NCI-H748 treated with DMSO at 0.1 percent for 48 hours (cell line): ENCODE results near the gene PASK.

ENCODE experiments used
- DNase-seq: peaks from one replicate; lab custom pipeline; 2025; lab: John Stamatoyannopoulos, UW

PASK gene

GRCh38 chr2:241147336-241147735 is 1.9 kb downstream of the PASK start:
- no peak for DNase-seq

- no peak for DNase-seq
Measured at GRCh38 chr2:241146286-241146685, 3.0 kb downstream of the PASK start.

GRCh38 chr2:241142593-241142992 is 6.7 kb downstream of the PASK start:
- no peak for DNase-seq

- no peak for DNase-seq
Measured at GRCh38 chr2:241142063-241142462, 7.2 kb downstream of the PASK start.

DNA sequence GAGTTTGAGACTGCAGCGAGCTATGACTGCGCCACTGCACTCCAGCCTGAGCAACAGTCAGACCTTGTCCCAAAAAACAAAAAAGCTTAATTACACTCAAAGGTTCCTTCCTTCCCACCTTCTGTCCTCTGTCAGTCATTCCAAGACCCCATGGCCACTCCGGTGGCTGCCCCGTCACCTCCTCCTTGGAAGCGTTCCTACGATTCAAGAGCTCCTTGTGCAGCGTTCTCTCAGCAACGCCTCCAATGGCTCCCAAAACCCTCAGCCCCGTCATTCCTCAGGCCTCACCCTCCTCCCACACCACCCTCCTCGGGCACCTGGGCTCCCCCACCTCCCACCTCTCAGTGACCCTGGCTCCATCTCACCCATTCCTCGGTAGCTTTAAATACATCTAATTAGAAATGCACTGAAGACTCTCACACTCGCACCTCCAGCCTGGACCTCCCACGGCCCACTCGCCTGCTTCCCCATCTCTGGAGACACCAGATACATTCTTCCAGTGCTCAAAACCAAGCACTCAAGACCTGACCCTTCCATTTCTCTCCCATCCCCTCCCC is 8.0 kb downstream of the PASK start:
- DNase-seq, result no peak

- no peak for DNase-seq
Measured at GRCh38 chr2:241140445-241140840, 8.8 kb downstream of the PASK start.

DNA sequence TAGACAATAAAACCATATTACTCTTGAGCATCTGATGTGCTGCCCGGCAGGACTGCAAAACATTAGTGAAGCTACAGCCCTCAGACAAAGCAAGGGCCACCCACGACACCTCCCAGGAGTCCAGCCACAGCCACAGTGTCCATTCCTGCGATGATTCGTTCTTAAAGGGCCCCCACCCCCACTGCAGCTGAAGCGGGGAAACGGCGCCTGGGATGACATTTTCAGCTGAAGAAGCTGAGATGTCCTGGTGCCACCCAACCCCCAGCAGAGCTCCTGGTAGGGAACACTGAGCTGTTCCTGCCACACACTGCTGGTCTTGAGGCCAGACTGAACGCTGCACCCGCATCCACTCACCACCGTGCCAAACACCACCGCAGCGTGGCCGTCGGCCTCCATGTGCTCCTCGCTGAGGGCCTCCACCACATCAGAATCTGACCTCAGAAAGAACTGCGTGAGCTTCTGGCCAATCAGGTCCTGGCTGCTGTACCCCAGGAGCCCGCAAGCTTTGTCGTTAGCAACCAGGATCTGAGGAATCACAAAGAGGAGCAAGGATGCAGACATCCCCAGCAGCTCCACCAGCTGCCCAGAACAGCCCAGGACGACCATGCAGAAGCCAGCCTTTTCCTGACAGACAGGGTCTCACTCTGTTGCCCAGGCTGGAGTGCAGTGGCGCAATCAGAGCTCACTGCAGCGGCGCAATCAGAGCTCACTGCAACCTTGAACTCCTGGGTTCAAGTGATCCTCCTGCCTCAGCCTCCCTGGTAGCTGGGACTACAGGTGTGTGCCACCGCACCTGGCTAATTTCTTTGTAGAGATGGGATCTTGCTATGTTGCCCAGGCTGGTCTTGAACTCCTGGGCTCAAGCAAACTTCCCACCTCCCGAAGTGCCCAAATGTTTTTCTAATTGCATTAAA is 9.5 kb downstream of the PASK start:
- DNase-seq, result no peak

DNA sequence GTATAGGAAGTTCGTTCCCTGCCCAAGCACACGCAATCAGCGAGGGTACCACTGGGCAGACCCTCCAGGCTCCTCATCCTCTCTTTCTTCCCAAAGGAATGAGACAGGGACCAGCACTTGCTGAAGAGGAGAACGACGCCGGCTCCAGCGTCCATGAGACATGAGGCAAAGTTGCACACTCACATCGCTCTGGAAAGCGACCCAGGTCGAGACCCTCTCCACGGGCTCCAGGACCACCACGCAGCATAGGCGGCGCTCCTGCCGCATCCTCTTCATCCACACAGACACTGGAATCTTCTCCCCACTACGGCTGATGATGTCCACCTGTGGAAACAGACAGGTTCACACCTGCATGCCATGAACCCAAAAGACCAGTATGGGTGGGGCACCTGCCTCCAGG is 10.8 kb downstream of the PASK start:
- no peak for DNase-seq

DNA sequence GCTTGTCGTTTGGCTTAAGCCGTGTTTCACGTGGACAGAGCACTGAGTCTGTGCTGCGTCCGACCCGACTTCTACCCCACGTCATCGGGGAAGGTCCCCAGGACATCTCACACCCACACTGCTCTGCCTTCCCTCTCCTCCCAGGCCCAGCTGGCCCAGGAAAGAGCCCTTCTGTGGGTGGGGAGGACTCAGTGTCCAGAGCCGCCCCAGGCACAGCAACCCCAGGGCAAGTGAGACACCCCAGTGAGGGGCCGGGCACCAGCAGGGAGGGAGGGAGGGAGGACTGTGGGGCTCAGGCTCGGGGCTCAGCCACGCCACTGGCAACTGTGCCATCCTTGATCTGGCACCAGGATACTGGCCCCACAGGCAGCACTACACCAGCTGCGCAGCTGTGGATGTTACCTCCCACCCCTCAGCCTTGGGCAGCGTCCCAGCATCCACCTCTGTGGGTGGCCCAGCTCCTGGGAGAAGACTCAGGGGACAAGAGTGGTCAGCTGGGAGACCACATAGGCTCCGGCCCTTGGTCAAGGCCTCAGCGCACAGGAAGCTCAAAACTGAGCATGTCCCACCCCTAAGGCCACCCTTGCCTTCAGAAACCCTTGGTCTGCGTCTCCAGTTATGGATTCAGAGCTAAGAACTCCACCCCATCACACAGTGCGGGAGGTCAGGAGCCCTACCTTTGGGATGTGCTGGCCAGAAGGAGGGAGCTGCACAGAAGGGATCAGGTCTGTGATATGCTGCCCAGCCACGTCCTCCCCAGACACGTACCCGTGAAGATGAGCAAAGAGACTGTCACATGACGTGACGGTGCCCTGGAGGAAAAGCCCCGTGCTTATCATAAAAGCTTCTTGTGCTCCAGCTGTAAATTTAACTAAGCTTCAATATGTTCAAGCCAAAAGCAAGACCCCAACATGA is 11.7 kb downstream of the PASK start:
- DNase-seq, result no peak

DNA sequence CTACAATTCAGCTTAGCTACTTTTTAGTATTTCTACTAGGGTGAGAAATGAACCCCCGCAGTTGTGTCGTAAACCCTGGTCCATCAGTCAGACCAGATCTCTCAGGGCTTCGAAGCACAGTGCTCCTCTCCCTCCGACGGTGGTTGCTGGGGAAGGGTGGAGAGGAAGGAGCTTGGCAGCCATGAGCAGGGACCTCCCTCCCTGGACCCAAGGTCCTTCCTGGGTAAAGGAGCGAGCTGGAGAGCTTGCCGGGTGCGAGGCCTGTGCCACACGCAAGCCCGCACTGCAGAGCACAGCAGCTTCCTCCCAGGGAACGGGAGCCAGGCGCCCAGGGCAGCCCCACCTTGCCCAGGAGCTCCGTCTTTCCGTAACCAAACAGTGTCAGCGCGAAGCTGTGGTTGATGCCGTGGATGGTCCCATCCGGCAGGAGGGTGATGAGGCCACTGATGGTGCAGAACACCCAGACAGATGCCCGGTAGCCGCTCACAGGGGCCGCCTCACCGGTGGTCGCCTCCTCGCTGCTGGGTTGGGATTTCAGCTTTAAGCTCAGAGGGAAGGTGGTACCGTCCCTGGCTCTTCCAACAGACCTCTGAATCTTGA is 12.5 kb downstream of the PASK start:
- no peak for DNase-seq

GRCh38 chr2:241136191-241136590 is 13.1 kb downstream of the PASK start:
- DNase-seq, result no peak

GRCh38 chr2:241135737-241136136 is 13.5 kb downstream of the PASK start:
- DNase-seq, result no peak

GRCh38 chr2:241134711-241135110 is 14.6 kb downstream of the PASK start:
- DNase-seq, result no peak

DNA sequence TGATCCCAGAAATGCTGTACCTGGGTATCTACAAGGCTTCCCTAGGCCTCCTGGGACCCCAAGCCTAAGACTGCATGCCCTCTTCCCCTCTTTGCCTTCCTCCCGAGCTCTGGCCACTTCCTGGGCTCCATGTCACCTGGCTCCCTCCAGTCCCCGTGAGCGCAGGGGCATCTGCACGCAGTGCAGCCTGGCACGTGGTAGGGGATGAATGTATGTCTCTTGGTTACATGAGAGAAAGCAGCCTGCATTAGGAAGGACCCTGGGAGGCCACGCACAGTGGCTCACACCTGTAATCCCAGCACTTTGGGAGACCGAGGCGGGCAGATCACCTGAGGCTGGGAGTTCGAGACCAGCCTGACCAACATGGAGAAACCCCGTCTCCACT is 15.8 kb downstream of the PASK start:
- no peak for DNase-seq

DNA sequence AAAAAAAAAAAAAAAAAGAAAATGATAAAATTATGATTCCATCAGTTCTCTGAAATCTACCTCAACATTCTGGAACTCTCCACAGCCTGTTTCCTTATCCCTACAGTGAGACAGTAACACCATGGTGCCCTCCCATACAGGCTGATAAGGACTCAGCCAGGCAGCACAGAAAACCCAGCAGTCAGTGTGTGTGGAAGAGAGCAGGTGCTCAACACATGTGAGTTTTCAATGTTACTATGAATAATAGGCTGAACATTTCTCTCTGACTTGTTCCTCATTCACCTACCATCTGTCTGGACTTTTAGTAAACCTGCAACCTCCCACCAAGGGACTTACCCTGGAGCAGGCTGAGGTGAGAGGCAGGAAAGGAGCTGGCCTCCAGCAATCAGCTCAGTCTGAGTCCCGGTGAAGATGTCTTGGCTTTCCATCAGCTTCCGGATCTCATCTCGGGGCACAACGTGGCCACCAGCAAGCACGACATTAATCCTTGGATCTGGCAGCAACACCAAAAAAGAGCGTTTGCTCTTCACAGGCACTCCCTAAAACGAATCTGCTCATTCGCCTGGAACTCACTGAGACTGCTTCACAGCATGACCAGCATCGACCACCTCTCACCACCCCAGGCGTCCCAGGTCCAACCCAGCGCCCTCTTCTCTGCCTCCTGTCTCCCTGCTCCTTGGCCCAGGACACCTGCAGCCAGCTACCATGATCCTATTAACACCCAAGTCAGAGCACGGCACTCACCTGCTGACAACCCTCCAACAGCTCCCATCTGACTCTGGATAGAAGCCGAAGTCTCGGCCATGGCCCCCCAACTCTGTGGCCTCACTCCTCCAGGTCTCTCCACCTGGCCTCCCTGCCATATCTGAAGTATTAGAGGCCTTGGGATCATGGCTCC is 16.5 kb downstream of the PASK start:
- no peak for DNase-seq

DNA sequence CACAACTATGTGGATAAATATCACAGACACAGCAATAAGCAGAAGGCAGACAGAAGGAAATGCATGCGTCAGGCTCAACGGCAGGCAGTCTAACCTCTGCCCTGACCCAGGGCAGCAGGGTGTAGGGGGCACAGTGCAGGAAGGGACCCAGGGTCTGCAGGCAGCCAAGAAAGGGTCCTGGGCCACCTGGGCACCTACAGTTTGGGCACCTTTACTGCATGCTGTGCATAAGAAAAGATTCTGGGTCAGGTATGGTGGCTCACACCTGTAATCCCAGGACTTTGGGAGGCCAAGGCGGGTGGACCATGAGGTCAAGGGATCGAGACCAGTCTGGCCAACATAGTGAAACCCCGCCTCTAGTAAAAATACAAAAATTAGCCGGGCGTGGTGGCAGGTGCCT is 17.7 kb downstream of the PASK start:
- no peak for DNase-seq

GRCh38 chr2:241130316-241130715 is 19.0 kb downstream of the PASK start:
- DNase-seq, result no peak

- no peak for DNase-seq
Measured at GRCh38 chr2:241129086-241129871, 20.0 kb downstream of the PASK start.

- no peak for DNase-seq
Measured at GRCh38 chr2:241128266-241128665, 21.0 kb downstream of the PASK start.

DNA sequence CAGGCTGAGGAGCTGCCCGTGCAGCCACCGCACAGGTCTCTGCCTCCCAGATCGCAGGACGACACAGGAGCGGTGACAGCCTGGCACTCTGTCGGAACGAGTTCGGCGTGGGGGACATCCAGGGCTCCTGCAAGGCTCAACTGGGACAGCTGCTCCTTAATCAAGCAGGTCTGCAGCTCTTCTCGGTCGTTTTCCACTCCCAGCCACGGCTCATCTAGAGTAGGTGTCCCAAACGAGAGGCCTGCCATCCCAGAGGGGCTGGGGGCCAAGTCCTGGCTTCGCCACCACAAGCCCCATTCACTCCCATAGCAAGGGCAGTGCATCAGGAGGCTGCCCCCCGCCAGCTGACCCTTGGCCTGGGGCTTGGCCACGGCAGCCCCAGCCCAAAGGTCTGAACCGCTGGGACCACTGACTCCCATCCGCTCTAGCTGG is 22.5 kb downstream of the PASK start:
- DNase-seq, result no peak
